OCI-LY7 (cell line): ENCODE results near the gene TRIML1. TPM values are rescaled to one million over a fixed set of nuclear protein-coding genes. Genes with fewer than 3 reads are reported as not detected.

Experiments used
- BruUV-seq: library from RNA; stranded (reverse); fragments of 400-500 nt; replicated peaks from 2 replicates; lab custom pipeline; 2021; lab: Mats Ljungman, UMichigan
- CTCF ChIA-PET: fragments of 300-600 bp; sonication (Branson Sonifier 250); formaldehyde crosslinking; loops from one replicate; lab custom pipeline; 2022; ENCODE audit warnings: antibody characterized with exemption; ENCODE audit not compliant: unreplicated experiment; lab: Charles Lee
- POLR2A ChIA-PET: fragments of 300-600 bp; sonication (Branson Sonifier 250); formaldehyde crosslinking; loops from one replicate; lab custom pipeline; 2022; ENCODE audit warnings: antibody characterized with exemption; lab: Charles Lee
- DNase-seq: peaks from one replicate; pipeline ENCODE4 v3.0.0-alpha.2; 2015; ENCODE audit warnings: low spot score
- H2AFZ ChIP-seq: fragments of 200-600 bp; sonication (generic), shearing (Covaris generic); 2 replicates; pipeline ENCODE4 v1.6.1; 2014; ENCODE audit warnings: mild to moderate bottlenecking, antibody characterized with exemption, low read length, moderate library complexity
- H3K27ac ChIP-seq: fragments of 200-600 bp; sonication (generic); 2 replicates; pipeline ENCODE4 v1.5.1; 2014; ENCODE audit warnings: mixed run types, low read depth, mild to moderate bottlenecking, moderate library complexity, low read length, inconsistent platforms; ENCODE audit not compliant: poor library complexity, severe bottlenecking
- H3K36me3 ChIP-seq: fragments of 200-600 bp; sonication (generic); 2 replicates; pipeline ENCODE4 v1.6.1; 2014; ENCODE audit warnings: mild to moderate bottlenecking, antibody characterized with exemption, low read length, moderate library complexity, mixed read lengths; ENCODE audit not compliant: insufficient read depth
- H3K4me1 ChIP-seq: fragments of 200-600 bp; sonication (generic); 2 replicates; pipeline ENCODE4 v1.5.1; 2014; ENCODE audit warnings: mild to moderate bottlenecking, low read length; ENCODE audit not compliant: insufficient read depth, poor library complexity, severe bottlenecking
- H3K4me2 ChIP-seq: fragments of 200-600 bp; sonication (generic); 2 replicates; pipeline ENCODE4 v1.6.1; 2014; ENCODE audit warnings: mild to moderate bottlenecking, low read length
- H3K4me3 ChIP-seq: fragments of 200-600 bp; sonication (generic); 2 replicates; pipeline ENCODE4 v1.5.1; 2014; ENCODE audit warnings: mild to moderate bottlenecking, low read depth, low read length; ENCODE audit not compliant: poor library complexity, severe bottlenecking
- H3K79me2 ChIP-seq: fragments of 200-600 bp; sonication (generic); 2 replicates; pipeline ENCODE4 v1.6.1; 2016; ENCODE audit warnings: low read depth, mild to moderate bottlenecking, low read length, moderate library complexity, mixed read lengths; ENCODE audit not compliant: insufficient read depth
- H3K9me2 ChIP-seq: fragments of 200-600 bp; sonication (generic); 2 replicates; pipeline ENCODE4 v1.6.1; 2016; ENCODE audit warnings: mild to moderate bottlenecking, low read length, mixed read lengths; ENCODE audit not compliant: insufficient read depth
- H3K9me3 ChIP-seq: fragments of 200-600 bp; sonication (generic); 2 replicates; pipeline ENCODE4 v1.6.1; 2014; ENCODE audit warnings: mild to moderate bottlenecking, mixed run types, low read length, mixed read lengths
- H4K20me1 ChIP-seq: fragments of 200-600 bp; sonication (generic); 2 replicates; pipeline ENCODE4 v1.6.1; 2014; ENCODE audit warnings: mild to moderate bottlenecking, antibody characterized with exemption, low read length, moderate library complexity, mixed read lengths; ENCODE audit not compliant: insufficient read depth
- EZH2phosphoT487 ChIP-seq: fragments of 200-600 bp; sonication (generic); IDR thresholded peaks from 2 replicates; pipeline ENCODE4 v1.6.1; 2018; ENCODE audit warnings: low read depth, borderline replicate concordance, mild to moderate bottlenecking, mixed run types, antibody characterized with exemption, low read length, moderate library complexity, mixed read lengths
- intact Hi-C: fragments of 100-400 bp; cut with micrococcal nuclease; formaldehyde crosslinking; loops from one replicate; pipeline ENCODE4 v1.10.0; 2022; ENCODE audit not compliant: unreplicated experiment
- total RNA-seq, 2 experiments: library from RNA; depleted of rRNA in 1 of 2; stranded (reverse); fragments of >200 nt in 1 of 2; shearing (Covaris generic) in 1 of 2; gene quantifications; 2 replicates each; pipeline ENCODE4 v1.2.3, GENCODE V29; 2014 to 2022
- TF ChIP-seq, protein P1 (sequence below): fragments of 200-600 bp; sonication (generic); conservative IDR thresholded peaks from 2 replicates; pipeline ENCODE4 v1.5.1; 2014; ENCODE audit warnings: mild to moderate bottlenecking, antibody characterized with exemption, low read length, moderate library complexity, mixed read lengths

Gene TRIML1
- total RNA-seq, 2 experiments from 2014 or later: not detected

DNA sequence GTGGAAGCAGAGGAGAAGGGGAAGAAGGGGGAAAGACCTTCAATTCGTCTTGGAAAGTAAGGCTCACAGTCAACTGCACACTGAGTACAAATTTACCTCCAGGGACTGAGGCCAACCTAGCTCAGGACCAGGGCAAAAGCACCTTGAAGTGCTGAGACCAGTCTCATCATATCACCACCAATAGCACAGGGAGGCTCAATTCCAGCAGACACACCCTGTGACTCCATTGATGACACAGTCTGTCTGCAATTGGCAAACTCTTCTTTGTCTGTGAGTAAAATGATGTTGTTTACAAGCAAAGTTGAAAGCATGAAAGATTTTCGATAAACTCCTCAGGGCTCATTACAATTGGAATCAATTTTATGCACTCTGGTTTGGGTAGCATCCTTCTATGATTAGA lies 32.3 kb downstream of the TRIML1 start:
- CTCF ChIA-PET: no interaction called here
- no TSS peak for BruUV-seq
- no peaks in the 10 kb centered on the region for H3K9me3 ChIP-seq

DNA sequence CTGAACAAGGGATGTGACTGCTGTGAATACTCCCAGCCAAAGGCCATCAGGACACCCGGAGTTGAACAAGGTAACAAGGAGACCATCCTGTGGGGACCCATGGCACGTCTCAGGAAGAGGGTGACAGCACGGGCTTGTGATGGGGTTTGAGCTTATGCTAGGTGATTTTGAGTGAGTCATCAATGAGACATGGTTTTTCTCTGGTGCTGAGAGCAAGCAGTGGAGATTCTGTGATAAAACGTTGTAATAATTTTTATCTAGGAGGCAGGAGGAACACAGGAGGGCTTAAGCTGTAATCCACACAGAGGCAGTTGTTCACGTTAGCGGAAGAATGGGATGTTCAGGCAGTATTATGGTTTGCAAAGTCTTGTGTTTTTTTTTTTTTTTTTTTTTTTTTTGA lies 36.0 kb downstream of the TRIML1 start:
- POLR2A ChIA-PET: no interaction called here
- BruUV-seq: no TSS peak

More for the DNA sequence above, 32.3 kb downstream of the TRIML1 start:
- H2AFZ ChIP-seq: no peak overlapping the region
- POLR2A ChIA-PET: interaction anchor here (0.7 kb wide), 1 partner anchor 23 kb away, joined by 3 read pairs; no protein-coding TSS in a partner anchor
- TF ChIP-seq, protein P1, sequence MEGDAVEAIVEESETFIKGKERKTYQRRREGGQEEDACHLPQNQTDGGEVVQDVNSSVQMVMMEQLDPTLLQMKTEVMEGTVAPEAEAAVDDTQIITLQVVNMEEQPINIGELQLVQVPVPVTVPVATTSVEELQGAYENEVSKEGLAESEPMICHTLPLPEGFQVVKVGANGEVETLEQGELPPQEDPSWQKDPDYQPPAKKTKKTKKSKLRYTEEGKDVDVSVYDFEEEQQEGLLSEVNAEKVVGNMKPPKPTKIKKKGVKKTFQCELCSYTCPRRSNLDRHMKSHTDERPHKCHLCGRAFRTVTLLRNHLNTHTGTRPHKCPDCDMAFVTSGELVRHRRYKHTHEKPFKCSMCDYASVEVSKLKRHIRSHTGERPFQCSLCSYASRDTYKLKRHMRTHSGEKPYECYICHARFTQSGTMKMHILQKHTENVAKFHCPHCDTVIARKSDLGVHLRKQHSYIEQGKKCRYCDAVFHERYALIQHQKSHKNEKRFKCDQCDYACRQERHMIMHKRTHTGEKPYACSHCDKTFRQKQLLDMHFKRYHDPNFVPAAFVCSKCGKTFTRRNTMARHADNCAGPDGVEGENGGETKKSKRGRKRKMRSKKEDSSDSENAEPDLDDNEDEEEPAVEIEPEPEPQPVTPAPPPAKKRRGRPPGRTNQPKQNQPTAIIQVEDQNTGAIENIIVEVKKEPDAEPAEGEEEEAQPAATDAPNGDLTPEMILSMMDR: no peak
- no peak for TF ChIP-seq EZH2phosphoT487
- H4K20me1 ChIP-seq: no peaks in the 10 kb centered on the region
- H3K9me2 ChIP-seq: no peaks in the 10 kb centered on the region
- H3K4me2 ChIP-seq: no peak overlapping the region
- intact Hi-C loops: no loop called here
- no peak for DNase-seq
- H3K36me3 ChIP-seq: no peaks in the 10 kb centered on the region
- H3K4me3 ChIP-seq: no peak overlapping the region
- no peak overlapping the region for H3K27ac ChIP-seq
- H3K4me1 ChIP-seq: no peaks in the 10 kb centered on the region
- no peaks in the 10 kb centered on the region for H3K79me2 ChIP-seq

More for the DNA sequence above, 36.0 kb downstream of the TRIML1 start:
- Histone ChIP-seq H3K36me3 (no peaks in the 10 kb centered on the region), H2AFZ (no peak overlapping the region), H3K9me2 (no peaks in the 10 kb centered on the region), H3K9me3 (no peaks in the 10 kb centered on the region), H3K4me2 (no peak overlapping the region), H3K27ac (no peak overlapping the region), H3K4me3 (no peak overlapping the region), H3K79me2 (no peaks in the 10 kb centered on the region), H3K4me1 (no peaks in the 10 kb centered on the region), H4K20me1 (no peaks in the 10 kb centered on the region)
- no peak for DNase-seq
- CTCF ChIA-PET: no interaction called here
- intact Hi-C loops: no loop called here
- TF ChIP-seq, protein P1: no peak
- TF ChIP-seq EZH2phosphoT487: no peak
